Mammary epithelial cell (primary cell): ENCODE results near the gene HAUS8.

ENCODE experiments used
- EZH2 ChIP-seq: IDR thresholded peaks from 2 replicates; pipeline ENCODE4 v1.6.1; 2012; ENCODE audit warnings: low read length, inconsistent platforms, borderline replicate concordance
- TF ChIP-seq, protein P1 (sequence below), 2 donors: IDR thresholded peaks in 1 of 2; conservative IDR thresholded peaks in 1 of 2; 2 replicates each; pipeline ENCODE4 v1.5.1; 2011 to 2012; ENCODE audit warnings: inconsistent platforms in 2 of 2, low read length in 2 of 2, mild to moderate bottlenecking in 2 of 2, control low read depth in 1 of 2, low read depth in 1 of 2; ENCODE audit not compliant: insufficient read depth in 1 of 2; ENCODE audit errors: extremely low read depth in 1 of 2

GRCh38 chr19:17020385-17020784 lies 54.9 kb downstream of the HAUS8 start:
- TF ChIP-seq EZH2: no peak
- TF ChIP-seq, protein P1, sequence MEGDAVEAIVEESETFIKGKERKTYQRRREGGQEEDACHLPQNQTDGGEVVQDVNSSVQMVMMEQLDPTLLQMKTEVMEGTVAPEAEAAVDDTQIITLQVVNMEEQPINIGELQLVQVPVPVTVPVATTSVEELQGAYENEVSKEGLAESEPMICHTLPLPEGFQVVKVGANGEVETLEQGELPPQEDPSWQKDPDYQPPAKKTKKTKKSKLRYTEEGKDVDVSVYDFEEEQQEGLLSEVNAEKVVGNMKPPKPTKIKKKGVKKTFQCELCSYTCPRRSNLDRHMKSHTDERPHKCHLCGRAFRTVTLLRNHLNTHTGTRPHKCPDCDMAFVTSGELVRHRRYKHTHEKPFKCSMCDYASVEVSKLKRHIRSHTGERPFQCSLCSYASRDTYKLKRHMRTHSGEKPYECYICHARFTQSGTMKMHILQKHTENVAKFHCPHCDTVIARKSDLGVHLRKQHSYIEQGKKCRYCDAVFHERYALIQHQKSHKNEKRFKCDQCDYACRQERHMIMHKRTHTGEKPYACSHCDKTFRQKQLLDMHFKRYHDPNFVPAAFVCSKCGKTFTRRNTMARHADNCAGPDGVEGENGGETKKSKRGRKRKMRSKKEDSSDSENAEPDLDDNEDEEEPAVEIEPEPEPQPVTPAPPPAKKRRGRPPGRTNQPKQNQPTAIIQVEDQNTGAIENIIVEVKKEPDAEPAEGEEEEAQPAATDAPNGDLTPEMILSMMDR (conservative IDR thresholded peaks at IDR 0.05 in 1 of 2, IDR thresholded peaks at IDR 0.05 in 1 of 2; ENCODE audit: extremely low read depth in 1 of 2, insufficient read depth in 1 of 2, low read depth in 1 of 2, low read length in 2 of 2): no peak
